ENCODE measurements around the gene KAT8. TPM values are rescaled to one million over a fixed set of nuclear protein-coding genes. Genes with fewer than 3 reads are reported as not detected.
A peak's percentile ranks its signal among the peaks of the same experiment; 100 is the strongest.

The KAT8 gene
- polyA plus RNA-seq, 1 experiment: 31.9 TPM

DNA sequence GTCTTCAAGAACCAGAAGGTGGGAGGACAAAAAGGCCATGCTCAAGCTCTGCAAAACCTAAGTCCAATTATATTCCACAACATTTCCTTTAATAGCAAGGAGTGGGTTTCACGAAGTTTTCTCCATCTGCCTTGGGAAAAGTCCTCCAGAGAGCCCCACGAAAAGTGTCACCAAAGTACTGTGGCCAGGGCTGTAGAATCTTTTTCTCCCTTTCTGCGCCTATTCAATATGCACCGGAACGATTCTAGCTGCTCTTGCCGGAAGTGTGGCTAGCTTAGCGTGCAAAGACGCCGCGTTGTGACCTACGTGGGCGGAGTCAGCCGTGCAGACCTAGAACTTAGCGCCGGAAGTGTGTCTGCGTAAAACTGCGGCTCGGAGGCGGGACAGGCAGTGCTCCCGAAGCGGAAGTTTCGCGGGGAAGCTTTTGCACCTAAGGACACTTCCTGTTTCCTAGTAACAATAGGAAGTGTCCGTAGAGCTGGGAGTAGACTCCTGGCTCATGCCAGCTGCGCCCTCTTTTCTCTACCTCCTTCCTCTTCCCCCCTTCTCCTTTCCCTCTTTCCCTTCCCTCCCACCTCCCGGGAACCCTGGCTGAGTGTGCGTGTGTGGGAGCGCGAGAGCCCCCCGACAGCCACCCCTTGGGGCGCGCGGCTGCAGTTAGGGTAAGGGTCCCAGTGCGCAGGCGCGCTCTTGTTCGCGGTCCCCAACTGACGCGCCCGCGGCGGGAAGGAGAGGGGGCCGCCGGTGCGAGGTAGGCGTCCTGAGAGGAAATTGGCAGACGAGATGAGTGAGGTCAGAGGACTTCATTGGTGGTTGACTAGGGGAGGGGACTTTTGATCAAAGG lies 43.3 kb upstream of the KAT8 start, which contains the start of the genes ZNF646 and ZNF668:
ZNF646 (plus strand) TSS at position 453 of the 844 bp plus-strand sequence. CDS start 1,903 bp downstream, outside the sequence.
ZNF668 (minus strand) TSS at position 271 of the 844 bp plus-strand sequence. CDS start 9,781 bp downstream, outside the sequence.
- no peaks in the 10 kb centered on the region for H3K27me3 ChIP-seq (ENCODE audit: control insufficient read depth, insufficient read depth, low read length)
- POLR2A ChIA-PET: interaction anchor here (0.6 to 1.1 kb wide), 2 partner anchors 75 to 90 kb away, joined by 3 to 11 read pairs; no protein-coding TSS in a partner anchor
- CTCF ChIA-PET: interaction anchor here (0.5 to 1.8 kb wide), 10 partner anchors 10 to 139 kb away, joined by 3 to 11 read pairs (median 3); partner anchors contain the start of genes BCKDK, HSD3B7 and SETD1A
- peaks cover 15% of the 10 kb centered on the region for H3K36me3 ChIP-seq (ENCODE audit: control insufficient read depth, insufficient read depth, low read length)
- peak within 1 kb of the TSS; percentile 81 for H3K4me3 ChIP-seq (ENCODE audit: low read depth, low read length)
- TF ChIP-seq, protein P1, sequence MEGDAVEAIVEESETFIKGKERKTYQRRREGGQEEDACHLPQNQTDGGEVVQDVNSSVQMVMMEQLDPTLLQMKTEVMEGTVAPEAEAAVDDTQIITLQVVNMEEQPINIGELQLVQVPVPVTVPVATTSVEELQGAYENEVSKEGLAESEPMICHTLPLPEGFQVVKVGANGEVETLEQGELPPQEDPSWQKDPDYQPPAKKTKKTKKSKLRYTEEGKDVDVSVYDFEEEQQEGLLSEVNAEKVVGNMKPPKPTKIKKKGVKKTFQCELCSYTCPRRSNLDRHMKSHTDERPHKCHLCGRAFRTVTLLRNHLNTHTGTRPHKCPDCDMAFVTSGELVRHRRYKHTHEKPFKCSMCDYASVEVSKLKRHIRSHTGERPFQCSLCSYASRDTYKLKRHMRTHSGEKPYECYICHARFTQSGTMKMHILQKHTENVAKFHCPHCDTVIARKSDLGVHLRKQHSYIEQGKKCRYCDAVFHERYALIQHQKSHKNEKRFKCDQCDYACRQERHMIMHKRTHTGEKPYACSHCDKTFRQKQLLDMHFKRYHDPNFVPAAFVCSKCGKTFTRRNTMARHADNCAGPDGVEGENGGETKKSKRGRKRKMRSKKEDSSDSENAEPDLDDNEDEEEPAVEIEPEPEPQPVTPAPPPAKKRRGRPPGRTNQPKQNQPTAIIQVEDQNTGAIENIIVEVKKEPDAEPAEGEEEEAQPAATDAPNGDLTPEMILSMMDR (IDR thresholded peaks at IDR 0.05; ENCODE audit: insufficient read depth, low read depth, low read length): no peak
- peak; percentile 94 for DNase-seq (ENCODE audit: low read depth)

DNA sequence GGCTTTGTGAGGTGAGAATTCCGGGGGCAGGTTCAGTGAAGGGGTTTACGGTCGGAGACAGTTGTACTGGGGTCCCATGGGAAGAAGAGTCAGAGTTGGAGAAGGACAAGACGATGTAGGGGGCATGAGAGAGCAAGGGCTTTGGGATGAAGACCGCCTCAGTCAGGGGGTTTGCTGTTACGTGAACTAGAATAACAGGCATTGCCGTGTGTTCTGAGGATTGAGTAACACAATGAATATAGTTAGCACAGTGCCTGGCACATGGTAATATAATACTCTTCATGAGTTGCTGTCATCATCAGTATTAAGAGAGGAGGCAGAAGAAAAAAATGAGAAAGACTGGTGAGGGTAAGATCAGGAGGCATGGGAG lies 42.7 kb upstream of the KAT8 start:
- H3K36me3 ChIP-seq (ENCODE audit: control insufficient read depth, insufficient read depth, low read length): peaks cover 19% of the 10 kb centered on the region
- no peak for DNase-seq (ENCODE audit: low read depth)
- POLR2A ChIA-PET: interaction anchor here (0.6 to 1.1 kb wide), 2 partner anchors 76 to 91 kb away, joined by 3 to 11 read pairs; no protein-coding TSS in a partner anchor
- CTCF ChIA-PET: interaction anchor here (1.0 to 1.8 kb wide), 3 partner anchors 31 to 117 kb away, joined by 3 to 7 read pairs (median 3); partner anchors contain the start of gene SETD1A
- peak overlapping the region; percentile 81 for H3K4me3 ChIP-seq (ENCODE audit: low read depth, low read length)
- TF ChIP-seq, protein P1 (IDR thresholded peaks at IDR 0.05; ENCODE audit: insufficient read depth, low read depth, low read length): no peak
- H3K27me3 ChIP-seq (ENCODE audit: control insufficient read depth, insufficient read depth, low read length): no peaks in the 10 kb centered on the region

DNA sequence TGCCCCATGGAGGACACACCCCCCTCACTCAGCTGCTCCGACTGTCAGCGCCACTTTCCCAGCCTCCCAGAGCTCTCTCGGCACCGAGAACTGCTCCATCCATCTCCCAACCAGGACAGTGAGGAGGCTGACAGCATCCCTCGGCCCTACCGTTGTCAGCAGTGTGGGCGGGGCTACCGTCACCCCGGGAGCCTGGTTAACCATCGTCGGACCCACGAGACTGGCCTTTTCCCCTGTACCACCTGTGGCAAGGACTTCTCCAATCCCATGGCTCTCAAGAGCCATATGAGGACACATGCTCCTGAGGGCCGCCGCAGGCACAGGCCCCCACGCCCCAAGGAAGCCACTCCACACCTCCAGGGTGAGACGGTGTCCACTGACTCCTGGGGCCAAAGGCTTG lies 41.1 kb upstream of the KAT8 start:
- CTCF ChIA-PET: no interaction called here

DNA sequence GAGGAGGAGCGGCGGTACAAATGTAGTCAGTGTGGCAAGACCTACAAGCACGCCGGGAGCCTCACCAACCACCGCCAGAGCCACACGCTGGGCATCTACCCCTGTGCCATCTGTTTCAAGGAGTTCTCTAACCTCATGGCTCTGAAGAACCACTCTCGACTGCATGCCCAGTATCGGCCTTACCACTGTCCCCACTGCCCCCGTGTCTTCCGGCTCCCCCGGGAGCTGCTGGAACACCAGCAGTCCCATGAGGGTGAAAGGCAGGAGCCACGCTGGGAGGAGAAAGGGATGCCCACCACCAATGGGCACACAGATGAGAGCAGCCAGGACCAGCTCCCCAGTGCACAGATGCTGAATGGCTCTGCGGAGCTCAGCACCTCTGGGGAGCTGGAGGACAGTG lies 40.4 kb upstream of the KAT8 start:
- POLR2A ChIA-PET: no interaction called here
- CTCF ChIA-PET: no interaction called here
- H3K4me3 ChIP-seq (ENCODE audit: low read depth, low read length): no peak overlapping the region
- no peak for DNase-seq (ENCODE audit: low read depth)
- peaks cover 32% of the 10 kb centered on the region for H3K36me3 ChIP-seq (ENCODE audit: control insufficient read depth, insufficient read depth, low read length)
- no peaks in the 10 kb centered on the region for H3K27me3 ChIP-seq (ENCODE audit: control insufficient read depth, insufficient read depth, low read length)
- TF ChIP-seq, protein P1 (IDR thresholded peaks at IDR 0.05; ENCODE audit: insufficient read depth, low read depth, low read length): no peak

More for the DNA sequence above, 41.1 kb upstream of the KAT8 start:
- Histone ChIP-seq H3K4me3 (ENCODE audit: low read depth, low read length) (no peak overlapping the region), H3K36me3 (ENCODE audit: control insufficient read depth, insufficient read depth, low read length) (peaks cover 30% of the 10 kb centered on the region), H3K27me3 (ENCODE audit: control insufficient read depth, insufficient read depth, low read length) (no peaks in the 10 kb centered on the region)
- no peak for DNase-seq (ENCODE audit: low read depth)
- TF ChIP-seq, protein P1 (IDR thresholded peaks at IDR 0.05; ENCODE audit: insufficient read depth, low read depth, low read length): no peak
- POLR2A ChIA-PET: no interaction called here
